Mucosa of rectum (tissue), 2 donors: Measurements from ENCODE around the gene AGO3.

ENCODE experiments used
- H3K27ac ChIP-seq, 2 donors: one replicate each; pipeline ENCODE4 v1.7.0; 2013; ENCODE audit warnings: inconsistent platforms in 2 of 2, low read depth in 2 of 2, low read length in 2 of 2
- H3K27me3 ChIP-seq, 2 donors: one replicate each; pipeline ENCODE4 v1.7.0; 2013; ENCODE audit warnings: low read length in 2 of 2; ENCODE audit not compliant: control insufficient read depth in 2 of 2, insufficient read depth in 2 of 2
- H3K36me3 ChIP-seq, 2 donors: one replicate each; pipeline ENCODE4 v1.7.0; 2013; ENCODE audit warnings: low read length in 2 of 2; ENCODE audit not compliant: control insufficient read depth in 2 of 2, insufficient read depth in 2 of 2
- H3K4me1 ChIP-seq, 2 donors: one replicate each; pipeline ENCODE4 v1.7.0; 2013; ENCODE audit warnings: low read length in 2 of 2, mild to moderate bottlenecking in 1 of 2; ENCODE audit not compliant: control insufficient read depth in 2 of 2, insufficient read depth in 2 of 2
- H3K4me3 ChIP-seq, 2 donors: one replicate each; pipeline ENCODE4 v1.7.0; 2013; ENCODE audit warnings: low read length in 2 of 2
- H3K9ac ChIP-seq, 2 donors: one replicate each; pipeline ENCODE4 v1.7.0; 2013; ENCODE audit warnings: low read length in 2 of 2, low read depth in 1 of 2, mild to moderate bottlenecking in 1 of 2
- H3K9me3 ChIP-seq, 2 donors: one replicate each; pipeline ENCODE4 v1.7.0; 2013; ENCODE audit warnings: low read length in 2 of 2; ENCODE audit not compliant: control insufficient read depth in 2 of 2
- donor health status: healthy.
- donor health status: Normal muscosa, but diverticular disease.

Gene AGO3

DNA sequence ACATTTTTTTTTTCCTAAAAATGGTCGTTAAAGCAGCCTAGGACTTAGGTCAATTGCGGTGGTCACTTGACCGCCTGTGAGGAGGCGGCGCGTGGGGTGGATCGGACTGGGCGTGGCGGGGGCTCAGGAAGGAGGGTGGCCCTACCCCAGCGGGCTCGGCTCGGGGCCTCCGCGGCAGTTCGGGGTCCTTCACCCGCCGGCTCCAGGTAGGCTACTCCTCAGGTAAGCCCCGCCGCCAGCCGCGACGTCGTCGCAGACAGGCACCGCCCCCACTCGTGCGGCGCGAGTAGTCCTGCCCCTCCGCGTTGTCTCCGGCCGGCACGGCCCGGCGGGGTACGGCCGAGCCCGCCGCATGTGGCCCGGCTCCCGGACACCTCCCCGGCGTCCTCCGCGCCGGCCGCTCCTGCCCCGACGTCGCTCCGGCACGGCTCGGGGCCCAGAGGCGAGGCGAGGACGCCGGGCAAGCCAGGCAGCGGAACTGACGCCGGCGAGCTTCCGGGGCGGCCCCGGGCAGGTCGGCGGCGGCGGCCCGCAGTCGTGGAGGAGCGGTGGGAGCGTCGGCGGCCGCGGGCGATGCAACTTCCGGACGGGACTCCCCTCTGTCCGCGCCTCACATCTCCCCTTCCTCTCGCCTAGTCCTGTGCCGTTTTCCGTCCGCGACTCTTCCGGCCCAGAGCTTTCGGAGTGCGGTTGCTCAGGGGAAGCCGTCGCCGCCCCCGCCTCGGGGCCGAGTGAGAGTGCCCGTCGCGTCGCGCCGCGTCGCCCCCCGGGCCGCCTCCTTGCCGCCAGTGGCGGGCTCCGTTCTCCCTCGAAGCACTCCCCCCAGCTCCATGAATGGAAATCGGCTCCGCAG, at the start of gene AGO3:
TSS of gene AGO3 (plus strand) at position 513 of the 853 bp plus-strand sequence. CDS start at position 835, 322 bp downstream.
- Histone ChIP-seq H3K4me1 (peaks cover 6 to 9% of the 10 kb centered on the region in 2 donors), H3K27ac (peak within 1 kb of the TSS; percentile 97 to 98), H3K9ac (peak within 1 kb of the TSS; percentile 87 to 92), H3K9me3 (no peaks in the 10 kb centered on the region), H3K36me3 (no peaks in the 10 kb centered on the region), H3K27me3 (no peaks in the 10 kb centered on the region), H3K4me3 (peak within 1 kb of the TSS; percentile 90)

DNA sequence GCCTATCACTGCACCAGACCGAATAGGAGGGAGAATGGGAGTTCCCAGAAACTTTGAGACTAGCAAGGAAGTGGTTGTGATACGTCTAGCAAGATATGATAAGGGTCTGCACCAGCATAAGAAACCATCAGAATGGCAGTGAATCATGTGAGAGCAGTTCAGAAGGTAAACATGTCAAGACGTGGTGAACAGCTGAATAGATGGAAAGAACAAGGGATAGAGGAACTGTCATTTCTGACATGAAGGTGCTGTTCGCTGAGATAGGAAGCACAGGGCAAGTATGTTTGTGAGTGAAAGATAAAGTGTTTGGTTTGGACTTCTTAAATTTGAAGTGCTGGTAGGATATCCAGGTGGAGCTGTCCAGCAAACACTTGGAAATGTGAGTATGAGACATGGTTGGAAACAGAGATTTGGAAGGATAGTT, 49.0 kb upstream of the AGO3 start:
- Histone ChIP-seq H3K4me1 (peaks cover 9 to 21% of the 10 kb centered on the region in 2 donors), H3K9me3 (no peaks in the 10 kb centered on the region), H3K36me3 (no peaks in the 10 kb centered on the region), H3K9ac (no peak overlapping the region), H3K27me3 (no peaks in the 10 kb centered on the region), H3K27ac (no peak overlapping the region), H3K4me3 (no peak overlapping the region)

- H3K4me1 ChIP-seq, result peaks cover 15 to 28% of the 10 kb centered on the region in 2 donors
- H3K4me3 ChIP-seq, result peak overlapping the region; percentile 48 to 95
- H3K9me3 ChIP-seq, result no peaks in the 10 kb centered on the region
- peak overlapping the region in 1 of 2 donors; percentile 93 for H3K9ac ChIP-seq
- no peaks in the 10 kb centered on the region for H3K36me3 ChIP-seq
- H3K27ac ChIP-seq, result no peak overlapping the region
- no peaks in the 10 kb centered on the region for H3K27me3 ChIP-seq
Observed at GRCh38 chr1:35882586-35882944, 48.3 kb upstream of the AGO3 start.

GRCh38 chr1:35882945-35883634, 47.8 kb upstream of the AGO3 start, which contains the start of gene AGO1:
Gene AGO1, plus strand, starts transcription at chr1:35883209. Its CDS starts 213 bp downstream, at chr1:35883422.
- Histone ChIP-seq H3K27ac (peak within 1 kb of the TSS; percentile 61 to 65), H3K9ac (peak within 1 kb of the TSS; percentile 93 to 97), H3K4me3 (peak within 1 kb of the TSS; percentile 95 to 97), H3K36me3 (no peaks in the 10 kb centered on the region), H3K27me3 (no peaks in the 10 kb centered on the region), H3K4me1 (peaks cover 15 to 32% of the 10 kb centered on the region in 2 donors), H3K9me3 (no peaks in the 10 kb centered on the region)

DNA sequence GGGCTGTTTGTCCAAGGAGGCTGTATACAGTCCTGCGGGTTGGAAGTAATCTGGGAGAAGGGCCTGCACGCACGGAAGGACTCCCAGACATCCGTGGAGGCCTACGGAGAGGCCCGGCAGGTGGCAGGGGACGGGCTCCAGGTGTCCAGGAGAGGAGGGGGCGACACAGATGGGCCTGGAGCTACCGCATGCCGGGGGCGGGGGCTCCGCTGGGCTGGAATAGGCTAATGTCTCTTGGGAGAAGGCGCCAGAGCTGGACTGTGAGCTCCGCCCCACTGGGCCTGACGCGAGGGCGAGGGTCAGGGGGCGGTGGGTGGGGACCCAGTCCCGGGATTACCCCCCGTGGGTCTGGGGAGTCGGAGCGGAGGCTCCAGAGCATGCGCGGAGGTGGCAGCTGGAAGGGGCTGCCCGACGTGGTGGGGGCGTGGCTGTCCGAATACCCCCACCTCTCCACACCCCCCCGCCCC, 47.2 kb upstream of the AGO3 start:
- H3K36me3 ChIP-seq, result peaks cover 0 to under 1% of the 10 kb centered on the region in 2 donors
- H3K27ac ChIP-seq, result peak overlapping the region; percentile 61 to 65
- H3K4me1 ChIP-seq, result peaks cover 15 to 32% of the 10 kb centered on the region in 2 donors
- H3K9me3 ChIP-seq, result no peaks in the 10 kb centered on the region
- H3K4me3 ChIP-seq, result peak overlapping the region; percentile 95 to 97
- no peaks in the 10 kb centered on the region for H3K27me3 ChIP-seq
- H3K9ac ChIP-seq, result peak overlapping the region; percentile 93 to 97

DNA sequence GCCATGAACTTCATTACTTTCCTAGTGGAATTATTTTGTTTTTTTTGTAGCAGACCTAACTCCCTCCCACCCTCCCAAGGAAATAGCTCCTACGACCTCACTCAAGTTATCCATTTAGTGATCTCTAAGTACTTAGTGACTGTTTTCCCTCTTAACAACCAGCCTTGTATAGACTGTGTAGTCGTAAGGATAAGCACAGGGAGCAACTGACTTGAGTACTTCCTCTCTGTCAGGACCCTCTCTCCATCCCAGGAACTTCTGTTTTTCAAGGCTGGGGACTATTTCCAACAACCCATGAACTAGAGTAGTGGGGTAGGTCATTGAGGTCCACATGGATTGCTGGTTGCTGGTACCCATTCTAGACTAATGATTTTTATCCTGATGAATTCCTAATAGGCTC, 46.0 kb upstream of the AGO3 start:
- Histone ChIP-seq H3K9me3 (no peaks in the 10 kb centered on the region), H3K27ac (no peak overlapping the region), H3K9ac (no peak overlapping the region), H3K36me3 (peaks cover 0 to 5% of the 10 kb centered on the region in 2 donors), H3K27me3 (no peaks in the 10 kb centered on the region), H3K4me1 (peaks cover 15 to 29% of the 10 kb centered on the region in 2 donors), H3K4me3 (no peak overlapping the region)

DNA sequence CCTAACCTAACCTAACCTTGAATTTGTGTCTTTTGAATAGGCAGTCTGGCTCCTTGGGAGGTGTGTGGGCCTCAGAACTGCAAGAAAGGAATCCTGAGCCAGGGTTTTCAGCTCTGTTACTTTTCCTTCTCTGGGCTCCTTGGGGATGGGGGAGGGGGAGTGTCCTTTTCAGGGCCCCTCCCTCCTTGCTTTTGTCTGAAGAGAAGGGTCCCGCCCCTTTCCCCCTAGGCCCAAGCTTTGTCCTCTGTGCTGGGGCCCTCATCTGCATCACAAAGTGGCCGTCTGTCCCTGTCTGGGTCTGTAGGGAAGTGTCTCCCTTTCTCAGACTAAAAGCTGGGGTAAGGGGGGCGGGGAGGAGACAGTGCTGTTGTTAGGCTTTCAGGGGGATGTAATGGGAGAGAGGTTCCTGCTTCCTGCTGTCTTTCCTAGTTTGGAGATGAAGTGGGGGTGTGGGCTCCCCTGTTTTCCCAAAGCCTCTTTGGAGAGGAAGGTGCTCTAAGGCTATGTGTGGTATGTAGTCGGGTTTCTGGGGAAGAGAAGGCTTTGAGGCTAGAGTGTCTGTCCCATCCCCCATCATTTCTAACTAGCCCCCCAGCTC, 44.8 kb upstream of the AGO3 start:
- Histone ChIP-seq H3K4me1 (peaks cover 15 to 25% of the 10 kb centered on the region in 2 donors), H3K27ac (peak overlapping the region in 1 of 2 donors; percentile 32)

GRCh38 chr1:35886577-35887431, 44.1 kb upstream of the AGO3 start:
- H3K4me1 ChIP-seq, result peaks cover 15 to 25% of the 10 kb centered on the region in 2 donors
- peak overlapping the region; percentile 32 to 35 for H3K27ac ChIP-seq
- H3K4me3 ChIP-seq, result no peak overlapping the region
- no peak overlapping the region for H3K9ac ChIP-seq
- no peaks in the 10 kb centered on the region for H3K27me3 ChIP-seq
- no peaks in the 10 kb centered on the region for H3K9me3 ChIP-seq
- peaks cover 5 to 8% of the 10 kb centered on the region in 2 donors for H3K36me3 ChIP-seq

More for the DNA sequence above, 44.8 kb upstream of the AGO3 start:
- Histone ChIP-seq H3K9me3 (no peaks in the 10 kb centered on the region), H3K36me3 (peaks cover 3 to 6% of the 10 kb centered on the region in 2 donors), H3K9ac (no peak overlapping the region), H3K4me3 (no peak overlapping the region), H3K27me3 (no peaks in the 10 kb centered on the region)

DNA sequence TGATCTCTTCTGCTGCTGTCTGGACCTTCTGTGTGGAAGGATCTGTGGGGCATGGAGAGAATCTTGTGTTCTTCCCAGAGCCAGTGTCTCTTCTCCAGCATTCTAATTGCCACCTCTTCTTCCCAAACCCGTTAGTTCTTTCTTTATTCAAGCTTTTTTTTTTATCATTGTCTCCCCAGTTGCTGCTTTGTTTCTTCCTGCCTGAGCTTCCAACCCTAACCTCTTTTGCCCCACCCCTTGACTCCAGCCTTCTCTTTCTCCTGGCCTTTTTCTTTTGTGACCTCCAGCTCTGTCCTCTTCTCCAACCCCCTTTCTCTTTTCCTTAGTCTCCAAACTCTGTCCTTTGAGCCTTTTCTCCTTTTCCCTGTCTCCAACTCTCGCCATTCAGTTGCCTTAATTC, 43.4 kb upstream of the AGO3 start:
- Histone ChIP-seq H3K4me3 (no peak overlapping the region), H3K36me3 (peaks cover 11 to 14% of the 10 kb centered on the region in 2 donors), H3K9ac (no peak overlapping the region), H3K9me3 (no peaks in the 10 kb centered on the region), H3K27me3 (no peaks in the 10 kb centered on the region), H3K27ac (no peak overlapping the region), H3K4me1 (peaks cover 15 to 25% of the 10 kb centered on the region in 2 donors)
